Tongue (tissue), 2 donors: Measurements from ENCODE around the gene EPX. TPM values are rescaled to one million over a fixed set of nuclear protein-coding genes. Genes with fewer than 3 reads are reported as not detected.
"Not testable (repeated sequence)": the region's sequence is repeated elsewhere in the genome, so short reads cannot be mapped to it uniquely, and the experiment has no call there.

Experiments used
- DNase-seq: peaks from one replicate; pipeline ENCODE4 v3.0.0-alpha.2; 2015
- total RNA-seq: library from RNA; depleted of rRNA; stranded (reverse); fragments of >200 nt; gene quantifications from one replicate; pipeline ENCODE4 v1.2.3, GENCODE V29; 2014

The EPX gene
- total RNA-seq, result not detected

GRCh38 chr17:58192612-58193011 lies at the start of gene EPX:
TSS of gene EPX (plus strand) at chr17:58192726. CDS start at chr17:58192847, 121 bp downstream.
- no peak for DNase-seq

DNA sequence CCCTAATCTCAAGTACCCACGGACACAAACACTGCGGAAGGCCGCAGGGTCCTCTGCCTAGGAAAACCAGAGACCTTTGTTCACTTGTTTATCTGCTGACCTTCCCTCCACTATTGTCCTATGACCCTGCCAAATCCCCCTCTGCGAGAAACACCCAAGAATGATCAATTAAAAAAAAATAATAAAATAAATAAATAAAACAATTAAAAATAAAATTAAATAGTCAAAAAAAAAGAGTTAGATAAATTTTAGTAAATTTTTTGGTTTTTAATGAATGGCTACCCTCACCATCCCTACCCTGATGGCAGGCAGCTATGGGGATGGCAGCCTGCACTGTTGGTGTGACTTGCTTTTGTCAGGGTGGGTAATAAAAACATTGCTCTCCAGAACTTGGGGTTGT lies 49.2 kb upstream of the EPX start:
- not testable (repeated sequence) for DNase-seq

GRCh38 chr17:58144801-58145200 lies 47.7 kb upstream of the EPX start:
- DNase-seq, result no peak

DNA sequence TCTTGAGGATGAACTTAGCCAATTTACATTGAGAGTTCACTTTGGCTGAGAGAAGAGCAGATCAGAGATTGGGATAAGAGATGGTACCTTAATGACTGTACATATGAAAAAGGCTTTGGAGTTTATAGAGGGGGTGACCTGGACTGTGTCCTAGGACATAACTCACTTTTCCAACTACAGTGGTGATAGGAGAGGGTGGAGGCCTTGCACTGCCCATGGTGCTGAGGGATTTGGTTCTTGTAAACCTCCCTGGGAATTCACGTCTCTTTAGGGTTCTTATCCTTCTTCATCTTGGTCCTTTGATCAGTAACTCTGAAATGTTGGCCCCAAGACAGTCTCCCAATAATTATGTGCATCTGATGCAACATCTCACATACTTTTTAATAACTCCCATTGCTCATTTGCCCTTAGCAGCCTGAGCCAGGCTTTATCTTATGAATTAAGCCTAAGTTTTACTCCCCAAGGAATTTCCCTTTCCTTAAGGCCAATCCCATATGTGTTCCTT lies 44.5 kb upstream of the EPX start, which contains the start of gene OR4D1:
Gene OR4D1 (plus strand): TSS at position 455 of the 505 bp plus-strand sequence. CDS start 6,770 bp downstream, outside the sequence.
- DNase-seq, result no peak

DNA sequence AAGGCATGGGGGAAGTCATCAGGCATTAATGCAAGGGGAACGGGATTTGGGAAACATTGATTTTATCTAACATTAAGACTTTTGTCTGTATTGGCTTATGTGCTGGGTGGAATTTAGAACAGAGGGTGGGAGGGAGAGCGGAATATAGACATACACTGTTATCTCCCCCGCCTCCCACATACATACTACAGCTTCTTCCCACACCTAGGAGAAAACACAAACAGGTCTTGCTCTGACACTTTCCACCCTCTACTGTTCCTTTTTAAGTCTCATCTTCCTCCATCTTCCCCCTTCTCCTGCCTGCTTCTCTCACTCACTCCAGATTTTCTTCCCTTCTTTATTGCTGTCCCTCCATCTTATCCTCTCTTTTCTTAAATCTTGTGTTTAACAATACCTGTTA lies 43.9 kb upstream of the EPX start:
- no peak for DNase-seq

DNA sequence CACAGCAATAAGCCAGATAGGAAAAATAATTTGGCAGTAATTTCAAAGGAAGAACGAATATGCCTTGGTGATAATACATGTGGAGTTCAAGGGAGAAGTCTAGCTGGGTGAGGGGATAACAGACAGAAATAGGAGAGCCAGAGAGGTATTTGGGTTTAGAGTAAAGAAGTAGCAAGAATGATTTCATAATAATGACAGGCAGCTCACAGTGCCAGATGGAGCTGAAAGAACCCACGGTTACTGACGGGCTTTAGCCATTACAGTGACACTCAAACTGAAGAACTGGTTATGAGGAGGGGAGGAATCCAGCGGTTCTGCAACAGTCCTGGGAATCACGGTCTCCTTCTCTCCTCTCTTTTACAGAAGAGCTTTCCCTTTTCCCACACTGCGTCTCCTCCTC lies 42.1 kb upstream of the EPX start:
- DNase-seq, result no peak

DNA sequence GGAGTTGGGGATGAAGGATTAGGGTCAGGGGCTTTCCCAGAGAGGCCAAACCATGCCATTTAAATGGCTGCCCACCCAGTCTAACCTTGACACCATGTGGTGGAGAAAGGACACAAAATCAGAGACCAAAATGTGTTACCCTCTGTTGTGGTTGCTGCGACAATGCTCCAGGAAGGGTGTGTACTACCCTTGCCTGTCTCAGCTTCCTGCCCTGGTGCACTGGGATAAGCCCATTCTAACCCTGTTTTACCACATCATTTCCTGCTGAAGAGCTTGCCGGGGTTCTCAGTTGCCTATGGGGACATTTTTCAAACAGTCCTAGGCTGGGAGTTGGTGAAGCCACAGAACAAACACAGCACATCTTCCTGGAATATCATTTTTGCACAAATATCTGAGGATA lies 39.5 kb upstream of the EPX start:
- DNase-seq, result no peak

DNA sequence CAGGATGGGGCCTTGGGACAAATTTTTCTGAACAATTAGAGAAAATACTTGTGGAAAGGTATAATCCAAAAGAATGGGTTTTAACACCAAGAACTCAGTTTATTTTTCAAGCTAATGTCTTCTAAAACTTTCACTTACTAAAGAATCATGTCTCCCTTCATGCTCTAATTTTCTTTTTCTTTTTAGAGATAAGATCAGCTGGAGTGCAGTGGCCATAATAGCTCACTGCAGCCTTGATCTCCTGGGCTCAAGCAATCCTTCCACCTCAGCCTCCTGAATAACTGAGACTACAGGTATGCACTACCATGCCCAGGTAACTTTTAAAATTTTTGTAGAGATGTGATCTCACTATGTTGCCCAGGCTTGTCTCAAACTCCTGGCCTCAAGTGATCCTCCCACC lies 38.9 kb upstream of the EPX start:
- DNase-seq, result no peak

- peak; percentile 8 for DNase-seq
These were observed 35.4 kb upstream of the EPX start for GRCh38 chr17:58156839-58157803.

DNA sequence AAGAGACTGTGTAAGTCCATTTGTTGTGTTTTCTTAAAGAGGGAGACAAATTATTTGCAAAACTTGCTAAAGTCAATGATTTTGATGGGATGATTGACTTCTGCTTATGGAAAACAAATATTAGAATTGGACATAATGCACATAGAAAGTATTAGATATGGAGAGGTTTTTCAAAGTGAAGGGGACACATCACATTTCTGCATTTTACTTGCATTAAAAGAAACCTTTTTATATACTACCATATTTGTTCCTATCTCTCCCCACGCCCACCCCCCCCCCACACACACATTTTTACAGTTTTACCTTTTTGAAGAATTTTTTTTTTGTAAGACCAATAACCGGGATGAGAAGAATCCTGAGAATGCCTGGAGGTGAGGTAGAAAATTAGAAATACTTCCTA lies 34.3 kb upstream of the EPX start:
- DNase-seq, result no peak

DNA sequence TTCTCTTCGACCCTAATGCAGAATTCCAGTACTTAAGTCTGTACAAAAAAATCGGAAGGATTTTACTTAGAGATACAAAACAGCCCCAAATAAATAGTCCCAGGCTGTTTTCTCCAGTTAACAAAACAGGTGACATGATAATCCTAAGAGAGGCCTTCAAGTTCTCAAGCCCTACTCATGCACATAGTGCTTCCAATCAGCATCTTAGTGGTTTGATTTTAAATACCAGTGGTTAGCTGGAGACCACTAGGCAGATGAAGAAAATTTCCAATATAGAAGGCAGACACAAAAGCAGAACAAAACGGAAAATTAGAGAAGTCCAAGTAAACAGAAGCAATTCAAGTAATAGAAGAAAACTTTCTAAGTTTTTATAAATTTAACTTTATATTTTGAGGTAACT lies 31.0 kb upstream of the EPX start:
- no peak for DNase-seq

- no peak for DNase-seq
These were observed 26.5 kb upstream of the EPX start for GRCh38 chr17:58165981-58166380.

DNA sequence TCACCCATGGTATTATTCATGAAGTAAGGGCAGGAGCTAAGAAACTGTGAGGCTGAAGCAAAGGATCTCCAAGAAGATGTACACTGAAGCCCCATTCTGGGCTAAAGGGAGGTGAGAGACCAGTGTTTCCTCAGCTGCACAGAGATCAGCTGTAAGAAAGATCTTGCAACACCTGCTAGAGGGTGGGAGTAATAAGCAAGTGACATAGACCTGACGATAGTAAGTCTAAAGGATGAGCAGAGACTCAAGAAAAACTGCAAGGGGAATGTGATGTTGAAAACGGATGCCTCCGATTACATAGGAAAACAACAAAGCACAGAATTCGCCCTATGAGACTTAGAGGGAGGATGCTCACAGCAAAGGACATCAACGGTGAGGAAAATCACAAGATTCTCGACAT lies 25.8 kb upstream of the EPX start, which contains the start of gene OR4D2:
Gene OR4D2 (plus strand): TSS at position 301 of the 400 bp plus-strand sequence. CDS start 2,674 bp downstream, outside the sequence.
- no peak for DNase-seq

GRCh38 chr17:58170622-58171021 lies 21.9 kb upstream of the EPX start:
- no peak for DNase-seq

GRCh38 chr17:58172369-58173071 lies 20.0 kb upstream of the EPX start:
- DNase-seq, result peak; percentile 2

- no peak for DNase-seq
These were observed 17.7 kb upstream of the EPX start for GRCh38 chr17:58174871-58175270.

DNA sequence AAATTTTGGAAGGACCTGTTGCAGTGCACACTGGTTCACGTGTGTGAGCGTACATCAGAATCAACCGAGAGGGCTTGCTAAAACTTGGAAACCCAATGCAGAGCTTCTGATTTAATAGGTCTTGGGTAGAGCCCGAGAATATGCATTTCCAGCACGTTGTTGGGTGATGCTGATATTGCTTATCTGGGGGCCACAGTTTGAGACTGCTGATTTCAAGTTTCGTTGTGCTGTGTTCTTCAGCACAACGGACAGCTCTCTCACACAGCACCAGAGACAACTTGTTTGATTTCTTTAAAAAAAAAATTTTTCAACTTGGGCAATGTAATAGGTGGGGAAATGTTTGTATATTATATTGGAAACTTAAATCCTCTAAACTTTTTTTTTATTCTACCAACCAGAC lies 16.3 kb upstream of the EPX start:
- DNase-seq, result peak; percentile 7

DNA sequence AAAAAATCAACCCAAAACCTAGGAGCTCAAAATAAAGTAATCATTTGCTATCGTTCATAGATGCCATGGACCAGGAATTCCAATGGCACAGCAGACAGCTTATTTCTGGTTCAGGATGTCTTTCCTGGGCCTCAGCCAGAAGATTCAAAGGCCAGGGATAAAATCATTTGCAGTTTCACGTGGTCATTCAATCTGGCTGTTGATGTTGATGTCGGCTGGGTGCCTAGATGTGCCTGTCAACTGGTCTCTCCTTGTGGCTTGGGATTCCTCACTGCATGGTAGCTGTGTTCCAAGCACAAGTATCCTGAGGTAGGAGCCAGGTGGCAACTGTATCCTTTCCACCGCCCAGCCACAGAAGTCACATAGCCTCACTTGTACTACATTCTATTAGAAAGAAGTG lies 10.7 kb upstream of the EPX start:
- DNase-seq, result no peak

- no peak for DNase-seq
These were observed 9.0 kb upstream of the EPX start for GRCh38 chr17:58183514-58183913.

DNA sequence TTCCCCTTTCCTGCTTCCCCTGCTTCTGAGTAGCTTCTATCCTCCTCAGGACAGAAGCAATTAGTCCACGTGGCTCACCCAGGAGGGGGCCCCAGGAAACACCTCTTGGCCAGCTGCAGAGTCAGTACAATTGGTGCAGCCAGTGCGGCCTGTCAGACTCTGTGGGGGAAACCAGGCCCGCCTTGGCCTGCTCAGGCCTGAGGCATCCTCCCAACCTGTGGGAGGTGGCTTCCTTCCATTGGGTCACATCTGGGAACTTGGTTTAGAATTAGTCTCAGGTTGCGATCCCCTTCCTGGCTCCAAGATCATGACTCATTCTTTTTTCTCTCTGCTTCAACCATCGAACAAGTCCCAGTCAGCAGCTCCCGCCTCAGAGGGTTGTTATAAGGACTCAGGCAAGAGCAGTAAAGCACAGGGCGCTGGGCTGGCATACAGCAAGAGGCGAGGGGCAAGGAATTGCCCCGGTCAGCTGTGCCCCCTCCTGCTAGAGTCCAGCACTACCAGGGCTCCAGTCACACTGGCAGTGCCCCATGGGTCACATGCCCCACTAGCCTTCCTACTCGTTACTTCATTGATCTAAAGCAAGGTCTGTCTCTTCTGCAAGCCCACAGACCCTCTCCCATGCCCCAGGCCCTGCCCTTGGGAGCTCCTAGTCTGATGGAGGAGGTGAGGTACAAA lies 8.1 kb upstream of the EPX start:
- peak; percentile 42 for DNase-seq

- DNase-seq, result no peak
These were observed 7.4 kb upstream of the EPX start for GRCh38 chr17:58184986-58185761.

GRCh38 chr17:58186591-58186990 lies 5.9 kb upstream of the EPX start:
- no peak for DNase-seq
